Osteoblast (primary cell): Measurements from ENCODE around the gene VASN. TPM values are rescaled to one million over a fixed set of nuclear protein-coding genes. Genes with fewer than 3 reads are reported as not detected.

Experiments used
- DNase-seq: peaks from one replicate; pipeline ENCODE4 v3.0.0; 2011; ENCODE audit warnings: low spot score, mixed read lengths; ENCODE audit not compliant: insufficient read length; ENCODE audit errors: missing footprints
- H2AFZ ChIP-seq: 2 replicates; pipeline ENCODE4 v1.6.0; 2011; ENCODE audit warnings: mild to moderate bottlenecking, low read length
- H3K27ac ChIP-seq: 2 replicates; pipeline ENCODE4 v1.5.1; 2011; ENCODE audit warnings: mild to moderate bottlenecking, low read depth, low read length, moderate library complexity
- H3K27me3 ChIP-seq: 2 replicates; pipeline ENCODE4 v1.6.0; 2012; ENCODE audit warnings: mild to moderate bottlenecking, control low read depth, inconsistent platforms, low read length, moderate library complexity; ENCODE audit not compliant: insufficient read depth
- H3K36me3 ChIP-seq: 2 replicates; pipeline ENCODE4 v1.5.1; 2011; ENCODE audit warnings: mild to moderate bottlenecking, low read length, control low read depth, moderate library complexity; ENCODE audit not compliant: insufficient read depth
- H3K4me1 ChIP-seq: 2 replicates; pipeline ENCODE4 v1.5.1; 2011; ENCODE audit warnings: mild to moderate bottlenecking, low read length, control low read depth, moderate library complexity; ENCODE audit not compliant: insufficient read depth
- H3K4me2 ChIP-seq: 2 replicates; pipeline ENCODE4 v1.6.0; 2011; ENCODE audit warnings: mild to moderate bottlenecking, low read length; ENCODE audit not compliant: insufficient read depth
- H3K4me3 ChIP-seq: fragments of 200-600 bp; sonication (generic); 3 replicates; pipeline ENCODE4 v1.5.1; 2012; ENCODE audit warnings: mild to moderate bottlenecking, low read length, inconsistent platforms; ENCODE audit not compliant: insufficient read depth
- H3K79me2 ChIP-seq: 2 replicates; pipeline ENCODE4 v1.6.0; 2012; ENCODE audit warnings: mild to moderate bottlenecking, low read length, control low read depth, inconsistent platforms; ENCODE audit not compliant: insufficient read depth
- H3K9me3 ChIP-seq: 2 replicates; pipeline ENCODE4 v1.5.1; 2011; ENCODE audit warnings: low read depth, low read length, control low read depth
- H4K20me1 ChIP-seq: 2 replicates; pipeline ENCODE4 v1.6.0; 2012; ENCODE audit warnings: mild to moderate bottlenecking, low read length, control low read depth; ENCODE audit not compliant: insufficient read depth
- total RNA-seq: library from RNA; depleted of rRNA; stranded (reverse); fragments of >200 nt; gene quantifications from 2 replicates; pipeline ENCODE4 v1.2.3, GENCODE V29; 2012
- TF ChIP-seq, protein P1 (sequence below): IDR thresholded peaks from 2 replicates; pipeline ENCODE4 v1.5.1; 2011; ENCODE audit warnings: mild to moderate bottlenecking, low read depth, low read length, moderate library complexity; ENCODE audit errors: extremely low read depth

VASN gene
- total RNA-seq = 202 and 217 TPM in 2 replicates

DNA sequence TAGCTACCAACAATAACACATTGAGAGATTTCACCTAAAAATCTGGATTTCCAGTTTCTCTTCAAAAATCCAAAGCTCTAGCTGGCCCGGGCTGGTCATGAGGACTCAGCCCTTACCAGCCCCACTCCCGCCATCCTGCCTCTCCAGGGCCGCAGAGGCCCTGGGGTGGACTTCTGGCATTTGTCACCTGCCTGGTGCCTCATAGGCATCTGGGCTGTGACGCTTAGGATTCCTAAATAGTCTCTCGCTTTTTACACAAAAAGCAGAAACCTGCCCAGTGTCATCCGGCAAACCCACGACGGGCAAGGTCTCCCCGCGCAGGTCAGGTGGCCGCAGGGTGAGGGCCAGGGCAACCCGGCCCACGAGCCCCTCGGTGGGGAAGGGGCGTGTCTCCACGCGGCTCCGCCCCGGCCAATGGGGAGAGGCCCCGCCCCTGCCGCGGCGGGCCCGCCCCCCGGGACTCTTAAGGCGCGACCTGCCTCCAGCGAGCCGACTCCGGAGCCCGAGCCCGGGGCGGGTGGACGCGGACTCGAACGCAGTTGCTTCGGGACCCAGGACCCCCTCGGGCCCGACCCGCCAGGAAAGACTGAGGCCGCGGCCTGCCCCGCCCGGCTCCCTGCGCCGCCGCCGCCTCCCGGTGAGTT lies at the start of gene VASN:
Gene VASN (plus strand): TSS at position 492 of the 644 bp plus-strand sequence. CDS start 9,030 bp downstream, outside the sequence.
- peak within 1 kb of the TSS; percentile 98 for H3K27ac ChIP-seq
- DNase-seq = peak; percentile 99
- H3K36me3 ChIP-seq = peaks cover 9% of the 10 kb centered on the region
- peak within 1 kb of the TSS; percentile 100 for H3K4me3 ChIP-seq
- TF ChIP-seq, protein P1, sequence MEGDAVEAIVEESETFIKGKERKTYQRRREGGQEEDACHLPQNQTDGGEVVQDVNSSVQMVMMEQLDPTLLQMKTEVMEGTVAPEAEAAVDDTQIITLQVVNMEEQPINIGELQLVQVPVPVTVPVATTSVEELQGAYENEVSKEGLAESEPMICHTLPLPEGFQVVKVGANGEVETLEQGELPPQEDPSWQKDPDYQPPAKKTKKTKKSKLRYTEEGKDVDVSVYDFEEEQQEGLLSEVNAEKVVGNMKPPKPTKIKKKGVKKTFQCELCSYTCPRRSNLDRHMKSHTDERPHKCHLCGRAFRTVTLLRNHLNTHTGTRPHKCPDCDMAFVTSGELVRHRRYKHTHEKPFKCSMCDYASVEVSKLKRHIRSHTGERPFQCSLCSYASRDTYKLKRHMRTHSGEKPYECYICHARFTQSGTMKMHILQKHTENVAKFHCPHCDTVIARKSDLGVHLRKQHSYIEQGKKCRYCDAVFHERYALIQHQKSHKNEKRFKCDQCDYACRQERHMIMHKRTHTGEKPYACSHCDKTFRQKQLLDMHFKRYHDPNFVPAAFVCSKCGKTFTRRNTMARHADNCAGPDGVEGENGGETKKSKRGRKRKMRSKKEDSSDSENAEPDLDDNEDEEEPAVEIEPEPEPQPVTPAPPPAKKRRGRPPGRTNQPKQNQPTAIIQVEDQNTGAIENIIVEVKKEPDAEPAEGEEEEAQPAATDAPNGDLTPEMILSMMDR = no peak
- H4K20me1 ChIP-seq = peaks cover 49% of the 10 kb centered on the region
- no peaks in the 10 kb centered on the region for H3K27me3 ChIP-seq
- H3K4me1 ChIP-seq = peaks cover 55% of the 10 kb centered on the region
- H3K4me2 ChIP-seq = peak within 1 kb of the TSS; percentile 93
- peaks cover 45% of the 10 kb centered on the region for H3K79me2 ChIP-seq
- no peaks in the 10 kb centered on the region for H3K9me3 ChIP-seq
- H2AFZ ChIP-seq = no peak within 1 kb of the TSS

GRCh38 chr16:4322121-4323052 lies 49.3 kb upstream of the VASN start:
- Histone ChIP-seq H3K4me3 (no peak overlapping the region), H3K4me2 (no peak overlapping the region), H3K27ac (no peak overlapping the region), H3K4me1 (peaks cover 47% of the 10 kb centered on the region), H3K27me3 (no peaks in the 10 kb centered on the region), H3K79me2 (peaks cover 97% of the 10 kb centered on the region), H4K20me1 (peaks cover 81% of the 10 kb centered on the region), H2AFZ (no peak overlapping the region), H3K9me3 (no peaks in the 10 kb centered on the region), H3K36me3 (no peaks in the 10 kb centered on the region)
- TF ChIP-seq, protein P1 = no peak
- DNase-seq = peak; percentile 86

DNA sequence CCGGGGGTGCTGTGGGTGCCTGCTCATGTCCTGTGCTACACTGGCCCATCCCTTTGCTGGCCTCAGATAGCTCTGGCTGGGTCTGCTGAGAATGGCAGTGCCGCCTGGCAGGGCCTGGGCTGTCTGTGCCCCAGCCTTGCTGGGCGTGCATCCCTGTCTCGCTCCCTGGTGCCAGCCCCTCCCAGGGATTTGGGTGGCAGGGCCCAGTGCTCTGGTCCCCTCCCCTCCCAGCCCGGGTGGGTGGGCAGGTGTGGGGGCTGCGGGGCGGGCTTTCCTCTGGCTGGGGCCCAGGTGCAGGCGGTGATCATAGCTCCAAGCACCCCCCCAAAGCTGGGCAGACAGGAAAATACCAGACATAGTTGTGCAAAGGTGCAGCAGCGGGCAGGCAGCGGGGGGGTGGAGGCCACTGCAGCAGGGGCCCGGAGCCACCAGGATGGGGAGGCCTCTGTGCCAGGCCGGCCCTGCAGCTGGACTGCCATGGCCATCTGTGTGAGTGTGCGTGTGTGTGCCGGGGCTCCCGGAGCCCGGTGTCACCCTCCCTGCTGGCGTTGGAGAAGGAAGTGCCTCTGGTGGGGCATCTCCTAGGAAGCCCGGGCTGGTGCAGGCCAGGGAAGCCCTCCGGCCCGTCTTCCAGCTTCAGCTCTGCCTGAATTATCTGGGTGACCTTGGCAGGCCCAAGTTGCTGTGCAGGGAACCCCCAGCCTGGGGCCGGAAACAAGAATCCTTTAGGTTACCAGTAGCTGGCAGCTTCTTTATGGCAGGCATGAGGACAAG lies 48.4 kb upstream of the VASN start:
- H3K4me1 ChIP-seq = peaks cover 43% of the 10 kb centered on the region
- peak; percentile 89 for DNase-seq
- H3K36me3 ChIP-seq = no peaks in the 10 kb centered on the region
- no peak overlapping the region for H2AFZ ChIP-seq
- peaks cover 94% of the 10 kb centered on the region for H3K79me2 ChIP-seq
- TF ChIP-seq, protein P1 = no peak
- no peak overlapping the region for H3K4me3 ChIP-seq
- H3K4me2 ChIP-seq = peak overlapping the region; percentile 33
- no peaks in the 10 kb centered on the region for H3K9me3 ChIP-seq
- H4K20me1 ChIP-seq = peaks cover 75% of the 10 kb centered on the region
- H3K27ac ChIP-seq = no peak overlapping the region
- no peaks in the 10 kb centered on the region for H3K27me3 ChIP-seq
